ENCODE results near the gene ANO8.
"Not testable (repeated sequence)": the region's sequence is repeated elsewhere in the genome, so short reads cannot be mapped to it uniquely, and the experiment has no call there.

The ANO8 gene

GRCh38 chr19:17334414-17335409 is at the start of gene ANO8:
Gene ANO8 (minus strand): TSS chr19:17334855. CDS start chr19:17334670, 185 bp downstream.
- peak; percentile 98 for DNase-seq

GRCh38 chr19:17380426-17381138 is 45.9 kb upstream of the ANO8 start:
- DNase-seq, result no peak

- no peak for DNase-seq
Observed at GRCh38 chr19:17379221-17379631, 44.6 kb upstream of the ANO8 start.

- no peak for DNase-seq
Observed at GRCh38 chr19:17378271-17378670, 43.6 kb upstream of the ANO8 start.

- DNase-seq, result no peak
Observed at GRCh38 chr19:17376935-17377600, 42.4 kb upstream of the ANO8 start, which contains the start of gene PLVAP. Gene PLVAP (minus strand): TSS chr19:17377342. CDS start chr19:17377288, 54 bp downstream.

GRCh38 chr19:17370026-17370587 is 35.5 kb upstream of the ANO8 start:
- DNase-seq, result no peak

GRCh38 chr19:17365361-17365760 is 30.7 kb upstream of the ANO8 start:
- DNase-seq, result no peak

GRCh38 chr19:17363852-17364605 is 29.4 kb upstream of the ANO8 start:
- not testable (repeated sequence) for DNase-seq

- DNase-seq, result no peak
Observed at GRCh38 chr19:17359905-17360800, 25.5 kb upstream of the ANO8 start.

GRCh38 chr19:17358395-17358794 is 23.7 kb upstream of the ANO8 start:
- DNase-seq, result no peak

GRCh38 chr19:17357724-17358123 is 23.1 kb upstream of the ANO8 start:
- DNase-seq, result no peak

GRCh38 chr19:17357078-17357666 is 22.5 kb upstream of the ANO8 start:
- no peak for DNase-seq

- no peak for DNase-seq
Observed at GRCh38 chr19:17353386-17353785, 18.7 kb upstream of the ANO8 start.

GRCh38 chr19:17352608-17353280 is 18.1 kb upstream of the ANO8 start:
- no peak for DNase-seq

GRCh38 chr19:17351815-17352435 is 17.3 kb upstream of the ANO8 start:
- DNase-seq, result no peak

- DNase-seq, result no peak
Observed at GRCh38 chr19:17348700-17349099, 14.0 kb upstream of the ANO8 start.

- DNase-seq, result no peak
Observed at GRCh38 chr19:17347877-17348276, 13.2 kb upstream of the ANO8 start.

- DNase-seq, result no peak
Observed at GRCh38 chr19:17347361-17347760, 12.7 kb upstream of the ANO8 start.

- peak; percentile 93 for DNase-seq
Observed at GRCh38 chr19:17346109-17346671, 11.5 kb upstream of the ANO8 start.
